Fibroblast of lung (primary cell): ENCODE results near the gene EEF1AKMT3. TPM values are rescaled to one million over a fixed set of nuclear protein-coding genes. Genes with fewer than 3 reads are reported as not detected.

Experiments used
- DNase-seq, 2 donors: peaks; one replicate each; pipeline versions ENCODE4 v3.0.0 to v3.0.0-alpha.2; 2010; ENCODE audit warnings: low read depth in 2 of 2
- H2AFZ ChIP-seq: 2 replicates; pipeline ENCODE4 v1.5.1; 2012; ENCODE audit warnings: low read length, control low read depth, inconsistent platforms
- H3K27ac ChIP-seq: 2 replicates; pipeline ENCODE4 v1.5.1; 2011; ENCODE audit warnings: low read length, control low read depth; ENCODE audit not compliant: insufficient read depth
- H3K27me3 ChIP-seq: 2 replicates; pipeline ENCODE4 v1.5.1; 2011; ENCODE audit warnings: mild to moderate bottlenecking, low read length; ENCODE audit not compliant: control insufficient read depth, insufficient read depth
- H3K36me3 ChIP-seq: 2 replicates; pipeline ENCODE4 v1.5.1; 2011; ENCODE audit warnings: low read length; ENCODE audit not compliant: control insufficient read depth, insufficient read depth
- H3K4me1 ChIP-seq: 2 replicates; pipeline ENCODE4 v1.5.1; 2011; ENCODE audit warnings: low read length; ENCODE audit not compliant: control insufficient read depth, insufficient read depth; ENCODE audit errors: extremely low read depth
- H3K4me2 ChIP-seq: 2 replicates; pipeline ENCODE4 v1.5.1; 2011; ENCODE audit warnings: low read length, control low read depth; ENCODE audit not compliant: insufficient read depth; ENCODE audit errors: extremely low read depth
- H3K4me3 ChIP-seq, 4 experiments: fragments of 200-600 bp in 1 of 4; sonication (generic) in 1 of 4; replicated peaks in 1 of 4; 2 replicates each; pipeline ENCODE4 v1.5.1; 2011 to 2016; ENCODE audit warnings: low read length in 4 of 4, low read depth in 3 of 4, mild to moderate bottlenecking in 3 of 4, control low read depth in 2 of 4, inconsistent platforms in 1 of 4, mixed read lengths in 1 of 4; ENCODE audit not compliant: insufficient read depth in 1 of 4; ENCODE audit errors: control extremely low read depth in 1 of 4
- H3K79me2 ChIP-seq: 2 replicates; pipeline ENCODE4 v1.5.1; 2012; ENCODE audit warnings: mild to moderate bottlenecking, low read length, inconsistent platforms; ENCODE audit not compliant: control insufficient read depth, insufficient read depth
- H3K9ac ChIP-seq: 2 replicates; pipeline ENCODE4 v1.5.1; 2011; ENCODE audit warnings: mild to moderate bottlenecking, low read length, control low read depth; ENCODE audit not compliant: insufficient read depth
- H3K9me3 ChIP-seq: 2 replicates; pipeline ENCODE4 v1.5.1; 2012; ENCODE audit warnings: low read depth, low read length; ENCODE audit not compliant: control insufficient read depth, insufficient read depth
- H4K20me1 ChIP-seq: 2 replicates; pipeline ENCODE4 v1.5.1; 2011; ENCODE audit warnings: low read length; ENCODE audit not compliant: control insufficient read depth, insufficient read depth; ENCODE audit errors: extremely low read depth
- CTCF ChIP-seq, 2 donors: IDR thresholded peaks in 1 of 2; conservative IDR thresholded peaks in 1 of 2; 1 replicate in 1 of 2; 2 replicates in 1 of 2; pipeline ENCODE4 v1.5.1; 2011 to 2012; ENCODE audit warnings: low read length in 2 of 2, control low read depth in 1 of 2, inconsistent platforms in 1 of 2, low read depth in 1 of 2, mild to moderate bottlenecking in 1 of 2
- EZH2 ChIP-seq: IDR thresholded peaks from 2 replicates; pipeline ENCODE4 v1.5.1; 2012; ENCODE audit warnings: low read length, control low read depth, mild to moderate bottlenecking; ENCODE audit errors: missing control alignments
- polyA plus RNA-seq, 2 donors: library from polyadenylated mRNA; depleted of rRNA in 1 of 2; stranded (reverse) in 1 of 2; unstranded in 1 of 2; fragments of >200 nt; gene quantifications; 2 replicates each; pipeline ENCODE4 v1.2.1, GENCODE V29; 2011 to 2012; ENCODE audit warnings: missing spikeins in 1 of 2
- total RNA-seq: library from RNA; depleted of rRNA; stranded (reverse); fragments of >200 nt; gene quantifications from 2 replicates; pipeline ENCODE4 v1.2.1, GENCODE V29; 2014

EEF1AKMT3 gene
- total and polyA plus RNA-seq, 2 donors (not counting 1 experiment from before 2014, with no cell fraction given): 8.9 to 11.9 TPM

DNA sequence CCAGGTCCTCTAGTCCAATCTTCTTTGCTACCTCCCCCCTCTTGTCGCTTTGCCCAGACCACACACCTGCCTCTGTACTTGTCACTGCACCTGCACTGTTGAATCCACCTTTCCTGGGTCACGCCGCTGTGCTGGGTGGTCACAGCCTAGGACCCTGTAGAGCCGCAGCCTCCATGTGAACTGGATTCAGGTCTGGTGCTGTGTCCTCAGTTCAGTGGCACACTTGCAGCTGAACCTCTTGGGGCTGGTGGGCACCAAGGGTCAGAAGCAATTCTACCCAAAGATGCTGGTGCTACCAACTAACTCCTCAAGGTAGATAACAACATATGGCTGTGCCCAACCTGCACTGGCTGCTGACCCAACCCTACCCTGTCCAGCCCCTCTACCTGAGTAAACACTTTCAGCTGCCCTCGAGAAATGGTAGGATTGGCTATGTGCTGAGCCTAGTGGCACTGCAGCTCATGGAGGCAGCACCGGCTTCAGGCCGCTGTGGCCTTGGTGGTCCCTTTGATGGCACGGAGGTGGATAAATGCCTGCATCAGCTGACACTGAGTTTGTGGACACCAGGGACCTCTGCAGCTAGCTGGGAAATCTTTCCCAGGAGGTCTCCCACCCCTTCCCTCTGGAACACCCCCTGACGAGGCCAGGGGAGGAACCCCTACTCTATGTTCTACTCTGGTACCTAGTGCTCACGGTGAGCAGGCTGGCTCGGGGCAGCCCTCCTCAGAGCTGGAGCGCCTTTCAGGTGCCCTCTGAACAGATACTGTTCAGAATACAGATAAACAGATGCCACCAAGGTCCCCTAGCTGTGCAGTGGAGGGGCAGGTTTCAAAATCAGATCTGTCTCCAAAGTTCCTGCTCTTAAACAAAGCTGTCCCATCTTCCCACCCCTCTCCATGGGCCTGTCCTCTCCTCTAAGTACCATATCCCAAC is 48.1 kb upstream of the EEF1AKMT3 start:
- Histone ChIP-seq H3K36me3 (peaks cover 8% of the 10 kb centered on the region), H3K9ac (no peak overlapping the region), H3K27me3 (no peaks in the 10 kb centered on the region), H3K9me3 (no peaks in the 10 kb centered on the region), H3K27ac (no peak overlapping the region), H3K4me1 (peaks cover 5% of the 10 kb centered on the region), H3K4me3 (no peak overlapping the region), H3K4me2 (no peak overlapping the region), H3K79me2 (no peaks in the 10 kb centered on the region), H4K20me1 (no peaks in the 10 kb centered on the region), H2AFZ (no peak overlapping the region)
- no peak for DNase-seq
- TF ChIP-seq EZH2 (no peak), CTCF (conservative IDR thresholded peaks at IDR 0.05 in 1 of 2, IDR thresholded peaks at IDR 0.05 in 1 of 2; ENCODE audit: low read depth in 1 of 2, low read length in 2 of 2) (no peak)

DNA sequence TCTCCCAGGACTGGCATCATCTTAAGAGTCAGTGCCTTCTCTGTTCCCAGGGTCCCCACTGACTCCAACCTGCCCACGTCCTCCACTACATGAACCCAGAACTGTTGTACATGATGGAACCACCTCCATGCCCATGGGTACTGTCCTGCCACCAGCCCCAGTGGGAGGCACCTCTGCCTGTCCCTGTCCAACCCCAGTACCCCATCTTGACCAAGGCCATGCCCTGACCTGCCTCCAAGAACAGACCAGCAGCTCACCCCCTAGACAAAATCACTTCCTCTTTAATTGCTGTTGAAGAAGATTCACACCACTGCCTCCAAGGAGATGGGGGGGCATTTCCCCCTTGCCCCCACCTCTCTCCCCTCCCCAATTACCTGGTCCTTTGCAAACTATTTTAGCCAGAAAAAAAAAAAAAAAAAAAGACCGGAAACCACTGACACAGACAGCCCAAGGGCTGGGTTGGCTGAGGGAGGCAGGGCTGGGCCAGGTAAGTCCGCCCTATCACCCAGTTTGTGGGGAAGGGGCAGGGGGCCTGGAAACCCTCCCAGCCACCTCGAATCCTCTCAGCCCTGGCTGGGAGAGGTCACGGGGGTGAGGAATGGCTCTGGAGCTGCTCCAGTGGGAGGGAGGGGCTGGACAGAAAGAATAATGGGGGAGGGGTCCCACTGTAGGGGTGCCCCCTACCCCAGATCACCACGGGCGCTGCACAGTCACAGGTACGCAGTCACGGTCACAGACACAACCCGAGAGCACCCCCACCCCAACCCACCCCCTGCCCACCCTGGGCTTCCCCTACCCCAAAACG is 47.3 kb upstream of the EEF1AKMT3 start:
- H3K4me2 ChIP-seq: no peak overlapping the region
- no peak overlapping the region for H3K27ac ChIP-seq
- H3K79me2 ChIP-seq: no peaks in the 10 kb centered on the region
- H3K4me1 ChIP-seq: peaks cover 5% of the 10 kb centered on the region
- H2AFZ ChIP-seq: no peak overlapping the region
- no peaks in the 10 kb centered on the region for H4K20me1 ChIP-seq
- no peak overlapping the region for H3K9ac ChIP-seq
- no peaks in the 10 kb centered on the region for H3K27me3 ChIP-seq
- H3K4me3 ChIP-seq: no peak overlapping the region
- no peaks in the 10 kb centered on the region for H3K9me3 ChIP-seq
- H3K36me3 ChIP-seq: peaks cover 8% of the 10 kb centered on the region
- no peak for DNase-seq
- no peak for TF ChIP-seq CTCF (conservative IDR thresholded peaks at IDR 0.05 in 1 of 2, IDR thresholded peaks at IDR 0.05 in 1 of 2; ENCODE audit: low read depth in 1 of 2, low read length in 2 of 2)
- TF ChIP-seq EZH2: no peak

DNA sequence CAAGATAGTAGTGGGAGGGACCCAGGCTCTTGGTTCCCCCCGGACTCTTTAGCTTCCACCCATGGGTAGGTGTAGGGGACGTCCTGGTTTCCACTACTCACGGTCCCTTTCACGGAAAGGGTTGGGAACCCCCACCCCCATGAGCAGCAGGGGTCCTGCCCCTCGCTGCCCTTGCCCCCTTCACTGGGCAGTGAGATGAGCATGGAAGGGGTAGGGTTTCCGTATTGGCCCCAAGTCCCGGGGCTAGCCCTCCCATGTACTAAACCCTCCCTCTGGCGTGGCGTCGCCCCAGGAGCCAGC is 46.6 kb upstream of the EEF1AKMT3 start:
- H3K36me3 ChIP-seq: peaks cover 5% of the 10 kb centered on the region
- no peaks in the 10 kb centered on the region for H3K27me3 ChIP-seq
- H3K4me2 ChIP-seq: peak overlapping the region; percentile 92
- no peaks in the 10 kb centered on the region for H4K20me1 ChIP-seq
- H3K79me2 ChIP-seq: no peaks in the 10 kb centered on the region
- H3K4me3 ChIP-seq: peak overlapping the region; percentile 69 to 86 (median 84)
- H3K4me1 ChIP-seq: peaks cover 5% of the 10 kb centered on the region
- no peak for DNase-seq
- TF ChIP-seq EZH2 (no peak), CTCF (conservative IDR thresholded peaks at IDR 0.05 in 1 of 2, IDR thresholded peaks at IDR 0.05 in 1 of 2; ENCODE audit: low read depth in 1 of 2, low read length in 2 of 2) (no peak)
- no peak overlapping the region for H3K27ac ChIP-seq
- H3K9me3 ChIP-seq: no peaks in the 10 kb centered on the region
- H3K9ac ChIP-seq: peak overlapping the region; percentile 86
- H2AFZ ChIP-seq: peak overlapping the region; percentile 39
